Stimulated activated CD4-positive, alpha-beta T cell treated with anti-CD3 and anti-CD28 coated beads, Interleukin-1b, Interleukin-23, amount 100 ng/mL, for 48 hours (primary cell): ENCODE data around the gene TPK1.
"Not testable (repeated sequence)": the region's sequence is repeated elsewhere in the genome, so short reads cannot be mapped to it uniquely, and the experiment has no call there.

Experiments
- DNase-seq: peaks from one replicate; pipeline ENCODE4 v3.0.0-alpha.2; 2020

TPK1 gene

DNA sequence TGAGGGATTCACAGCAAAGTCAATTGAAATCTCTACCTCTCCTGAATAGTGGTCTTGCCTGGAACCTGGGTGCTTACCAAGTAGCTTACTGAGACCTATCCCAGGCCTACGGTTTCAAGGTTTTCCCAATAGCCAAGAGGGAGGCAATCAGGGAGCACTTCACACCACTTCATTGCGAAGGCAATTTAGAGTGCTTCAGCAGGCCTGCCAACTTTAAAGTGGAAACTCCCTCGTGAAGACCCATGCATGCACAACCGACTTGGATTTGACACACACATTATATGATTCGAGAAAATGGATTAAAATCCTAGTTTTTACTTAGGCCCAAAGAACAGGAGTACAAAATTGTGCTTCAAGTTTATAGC is 380.8 kb downstream of the TPK1 start:
- no peak for DNase-seq

DNA sequence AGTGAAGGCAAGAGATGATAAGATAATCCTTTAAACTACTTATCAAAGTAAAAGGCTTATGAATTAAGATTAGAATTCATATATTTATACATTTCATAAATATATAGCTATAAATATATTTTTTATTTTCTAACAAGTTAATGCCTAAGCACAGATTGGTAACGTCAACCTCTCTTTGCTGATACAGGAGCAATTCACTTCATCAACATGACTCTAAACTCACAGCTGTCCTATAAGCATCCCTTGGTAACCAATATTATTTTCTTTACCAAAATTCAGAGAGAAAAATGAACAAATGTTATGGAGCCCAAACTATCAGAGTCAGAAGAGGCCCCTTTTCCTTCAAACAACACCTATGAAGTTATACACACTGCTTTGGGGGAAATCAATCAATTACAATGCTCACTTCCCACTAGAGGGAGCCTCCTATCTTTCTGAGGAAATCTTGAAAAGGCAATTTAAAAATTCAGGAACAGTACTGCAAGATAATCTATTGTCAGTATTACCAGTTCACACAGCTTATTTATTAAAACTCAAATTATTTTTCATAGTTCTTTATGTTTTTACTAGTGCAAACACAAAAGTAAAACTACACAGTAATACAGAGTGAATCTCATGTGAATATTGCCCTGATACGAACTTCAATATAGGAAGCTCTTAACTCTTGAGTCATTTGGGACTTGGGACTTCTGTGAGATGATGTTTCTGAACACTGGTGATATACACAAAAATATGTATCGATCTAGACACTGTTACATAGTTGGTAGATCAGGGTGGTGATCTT is 381.4 kb downstream of the TPK1 start:
- no peak for DNase-seq

GRCh38 chr7:144452064-144452463 is 383.8 kb downstream of the TPK1 start:
- DNase-seq: no peak

DNA sequence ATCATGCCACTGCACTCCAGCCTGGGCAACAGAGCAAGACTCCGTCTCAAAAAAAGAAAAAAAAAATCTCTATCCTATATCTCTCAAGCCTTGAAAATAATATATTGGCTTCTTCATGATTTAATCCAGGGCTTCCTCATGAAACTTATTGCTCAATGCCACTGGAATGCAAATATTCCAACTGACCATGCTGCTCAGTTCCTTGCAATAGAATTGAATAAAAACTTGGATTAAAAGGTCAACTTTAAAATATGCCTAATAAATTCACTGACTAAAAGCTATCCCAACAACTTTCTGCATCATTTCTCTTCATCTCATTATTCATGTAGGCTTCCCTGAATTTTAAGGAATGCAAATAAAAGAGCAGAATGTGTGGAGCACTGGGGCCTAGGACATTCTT is 390.3 kb downstream of the TPK1 start:
- DNase-seq: no peak

GRCh38 chr7:144439717-144440205 is 396.1 kb downstream of the TPK1 start:
- no peak for DNase-seq

DNA sequence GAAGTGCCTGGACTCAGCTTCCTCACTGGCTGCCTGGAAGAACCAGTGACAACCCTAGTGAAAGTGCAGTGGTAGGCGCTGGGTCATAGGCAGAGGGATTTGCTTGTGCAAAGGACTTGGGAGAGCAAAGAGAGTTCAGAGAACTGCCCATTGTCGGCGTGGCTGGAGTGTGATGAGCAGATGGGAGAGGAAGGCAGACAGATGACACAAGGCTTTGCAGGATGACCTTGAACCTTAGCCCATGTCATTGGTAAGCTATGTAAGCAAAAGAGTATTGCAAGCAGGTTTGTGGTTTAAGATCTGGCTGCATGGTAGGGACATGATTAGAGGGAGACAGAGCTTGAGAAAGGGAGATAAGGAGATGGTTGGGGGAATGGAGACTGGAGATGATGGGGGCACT is 397.1 kb downstream of the TPK1 start:
- DNase-seq: no peak

DNA sequence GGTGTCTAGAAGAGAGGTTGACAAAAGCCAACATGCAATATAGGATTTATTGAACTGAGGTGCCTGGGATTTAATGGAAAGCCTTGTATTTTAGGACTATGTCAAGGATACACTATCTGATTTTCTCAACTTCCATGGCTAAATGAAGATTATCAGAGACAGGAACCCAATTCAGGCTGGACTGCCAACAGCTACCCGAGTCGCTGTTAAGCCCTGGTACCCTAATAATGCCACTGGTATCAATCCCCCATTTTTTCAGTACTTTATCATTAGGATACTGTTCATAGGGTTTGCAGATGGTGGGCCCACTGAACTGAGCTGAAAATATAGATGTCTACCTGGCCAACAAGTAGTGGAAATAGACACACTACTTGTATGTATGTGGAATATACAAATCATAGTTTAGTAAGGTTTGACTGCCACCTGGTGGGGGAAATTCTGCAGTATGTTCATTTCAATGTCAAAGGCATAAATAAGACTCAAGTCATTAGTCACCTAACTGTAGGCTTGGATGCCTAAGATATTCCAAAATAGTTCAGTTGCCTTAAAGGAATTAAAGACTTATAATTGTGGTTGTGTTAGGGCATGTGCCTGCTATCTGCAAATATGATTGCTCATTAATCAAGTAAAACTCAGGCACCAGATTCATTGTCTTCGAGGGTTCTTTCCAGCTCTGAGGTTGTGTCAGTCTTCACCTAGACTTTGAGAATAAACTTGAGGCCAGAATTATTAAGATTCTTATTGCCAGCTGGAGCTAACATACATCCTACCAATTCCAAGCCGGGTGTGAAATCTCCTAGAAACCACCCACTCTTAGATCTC is 398.3 kb downstream of the TPK1 start:
- peak; percentile 40 for DNase-seq

DNA sequence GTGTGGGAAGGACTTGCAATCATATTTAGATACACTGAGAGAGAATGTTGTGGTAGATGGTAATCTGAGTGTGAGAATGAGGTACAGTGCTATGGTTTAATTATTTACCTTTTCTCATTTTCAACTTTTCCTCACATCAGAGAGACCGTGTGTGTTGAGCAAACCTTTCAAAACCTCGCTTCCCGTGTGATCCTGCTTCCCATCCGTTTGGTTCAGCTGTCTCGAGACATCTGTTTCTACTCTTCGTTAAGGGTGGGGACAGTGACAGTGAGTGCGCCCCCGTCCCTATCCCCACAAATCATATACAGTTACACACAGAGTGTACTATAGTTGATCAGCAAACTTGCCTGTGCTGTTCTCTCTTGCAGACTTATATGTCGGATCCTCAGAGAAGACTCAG is 399.4 kb downstream of the TPK1 start:
- DNase-seq: no peak

- no peak for DNase-seq
Observed at GRCh38 chr7:144428431-144428830, 407.4 kb downstream of the TPK1 start.

DNA sequence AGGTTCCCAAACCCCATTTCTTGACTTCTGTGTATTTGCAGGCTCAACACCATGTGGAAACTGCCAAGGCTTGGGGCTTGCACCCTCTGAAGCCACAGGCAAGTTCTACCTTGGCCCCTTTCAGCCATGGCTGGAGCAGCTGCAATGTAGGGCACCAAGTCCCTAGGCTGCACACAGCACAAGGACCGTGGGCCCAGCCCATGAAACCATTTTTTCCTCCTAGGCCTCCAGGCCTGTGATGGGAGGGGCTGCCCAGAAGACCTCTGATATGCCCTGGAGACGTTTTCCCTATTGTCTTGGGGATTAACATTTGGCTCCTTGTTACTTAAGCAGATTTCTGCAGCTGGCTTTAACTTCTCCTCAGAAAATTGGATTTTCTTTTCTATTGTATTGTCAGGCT is 408.3 kb downstream of the TPK1 start:
- not testable (repeated sequence) for DNase-seq

DNA sequence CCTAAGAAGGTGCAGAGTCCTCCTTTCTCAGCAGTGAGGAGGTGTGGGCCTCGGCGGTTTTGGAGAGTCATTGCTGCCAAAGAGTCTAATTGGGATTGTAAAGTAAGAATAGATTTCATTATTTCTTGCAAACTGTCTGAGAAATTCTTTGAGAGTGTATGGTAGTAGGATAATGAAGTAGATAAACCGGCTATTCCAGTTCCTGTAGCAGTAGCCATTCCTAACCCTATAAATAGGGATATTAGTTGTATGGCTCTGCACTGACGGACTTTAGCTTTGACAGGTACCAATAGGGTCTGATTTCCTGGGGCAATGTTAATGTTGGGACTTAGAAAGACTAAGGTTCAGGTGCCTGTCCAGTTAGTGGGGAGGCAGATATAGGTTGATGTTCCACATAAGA is 416.9 kb downstream of the TPK1 start:
- DNase-seq: not testable (repeated sequence)

DNA sequence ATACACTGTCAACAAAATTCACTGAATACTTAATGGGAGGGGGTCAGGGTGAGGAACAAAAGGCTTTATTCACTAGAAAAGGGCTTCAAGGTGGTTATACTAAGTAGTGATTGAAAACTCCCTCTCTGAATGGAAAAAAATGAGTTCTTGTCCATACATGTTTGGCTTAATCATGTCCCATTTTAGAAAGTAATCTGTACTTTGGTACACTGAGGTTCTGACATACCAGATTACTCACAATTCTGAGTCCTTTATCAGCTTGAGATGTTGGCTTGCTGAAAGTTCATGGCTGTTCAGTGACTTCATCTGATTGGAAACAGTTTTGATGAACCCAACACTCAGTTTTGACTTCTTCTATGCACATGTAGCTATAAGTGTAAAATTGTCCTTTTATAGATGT is 419.5 kb downstream of the TPK1 start:
- DNase-seq: no peak

DNA sequence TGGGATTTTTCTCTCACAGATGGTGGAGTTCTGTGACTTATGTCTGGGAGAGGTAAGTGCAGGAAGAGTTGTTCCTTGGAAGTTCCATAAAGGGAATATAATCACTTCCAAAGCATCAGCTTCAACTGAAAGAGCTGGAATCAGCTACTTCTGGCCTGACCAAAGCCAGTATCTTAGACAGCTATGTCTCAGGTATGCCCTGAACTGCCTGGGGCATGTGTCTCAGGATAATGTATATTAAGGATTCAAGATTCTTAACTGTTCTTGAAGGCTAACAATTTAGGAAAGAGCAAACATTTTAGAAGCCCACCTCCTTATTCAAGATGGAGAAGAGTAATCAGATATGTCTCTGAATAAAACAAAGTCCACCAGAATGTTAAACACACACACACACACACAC is 420.0 kb downstream of the TPK1 start:
- no peak for DNase-seq

GRCh38 chr7:144414815-144415214 is 421.0 kb downstream of the TPK1 start:
- no peak for DNase-seq

DNA sequence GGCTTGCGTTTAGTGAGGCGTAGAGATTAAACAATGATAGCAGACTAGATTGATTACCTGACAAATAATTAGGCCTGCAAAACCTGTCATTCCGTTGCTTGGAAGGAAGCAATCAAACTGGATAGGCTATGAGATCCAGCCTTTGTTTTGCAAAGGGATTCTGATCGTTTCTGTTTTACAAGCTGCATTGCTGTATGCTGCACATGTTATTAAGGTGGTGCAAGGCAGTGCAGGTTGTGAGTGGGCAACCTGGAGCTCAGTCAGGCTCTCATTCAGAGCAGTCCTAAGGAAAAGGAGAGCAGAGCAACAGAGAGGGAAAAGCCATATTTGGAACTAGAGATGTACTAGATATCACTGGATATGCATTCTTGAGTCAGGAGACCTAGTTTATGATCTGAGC is 425.4 kb downstream of the TPK1 start:
- no peak for DNase-seq

GRCh38 chr7:144408121-144408520 is 427.7 kb downstream of the TPK1 start:
- DNase-seq: no peak

- no peak for DNase-seq
Observed at GRCh38 chr7:144407266-144407931, 428.5 kb downstream of the TPK1 start.

DNA sequence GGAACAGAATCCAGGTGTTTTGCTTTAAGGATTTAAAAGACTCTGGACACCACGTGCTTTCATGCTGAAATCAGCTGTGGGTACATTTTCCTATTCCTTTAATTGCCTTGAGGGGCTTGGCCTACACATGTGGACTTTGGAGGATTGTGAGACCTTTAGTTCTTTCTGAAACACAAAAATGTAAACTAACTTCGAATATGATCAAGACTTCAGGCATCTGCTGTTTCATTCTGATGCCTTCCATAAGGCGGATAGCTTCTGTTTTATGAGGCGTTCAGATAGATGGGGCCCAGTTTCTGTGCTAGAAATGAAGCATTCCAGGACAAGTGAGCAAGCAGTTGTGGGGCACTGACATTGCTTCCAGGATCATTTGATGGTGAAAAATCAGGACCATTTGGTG is 430.9 kb downstream of the TPK1 start:
- DNase-seq: no peak

DNA sequence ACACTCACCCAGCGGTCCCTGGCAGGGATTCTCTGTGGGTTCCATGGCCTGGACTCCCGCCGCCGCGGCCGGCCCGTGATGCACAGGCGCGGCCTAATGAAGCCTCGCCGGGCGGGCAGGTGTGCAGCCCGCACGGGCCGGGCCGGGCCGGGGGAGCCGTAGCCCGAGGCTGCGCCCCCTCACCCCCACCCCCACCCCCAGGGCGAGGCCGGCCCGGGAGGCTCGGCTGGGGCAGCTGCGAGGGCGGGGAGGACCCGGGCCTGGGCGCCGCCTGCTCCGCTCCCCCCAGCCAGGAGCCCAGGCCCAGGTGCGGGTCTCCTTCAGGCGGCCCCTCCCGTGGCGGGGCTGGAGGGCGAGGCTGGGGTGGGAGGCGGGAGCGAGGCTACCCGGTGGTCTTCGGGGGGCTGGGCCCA is 432.2 kb downstream of the TPK1 start, which contains the start of gene NOBOX:
Gene NOBOX, minus strand, starts transcription at position 45 of the 413 bp plus-strand sequence.
- no peak for DNase-seq

- no peak for DNase-seq
Observed at GRCh38 chr7:144403102-144403501, 432.8 kb downstream of the TPK1 start.
